Activated CD4-positive, CD25-positive, alpha-beta regulatory T cell treated with anti-CD3 and anti-CD28 coated beads, Interleukin-2, amount 50 U/mL, for 72 hours (primary cell): ENCODE data around the gene ARHGEF6.

Experiments used
- DNase-seq: peaks from one replicate; pipeline ENCODE4 v3.0.0; 2021

The ARHGEF6 gene

GRCh38 chrX:136745215-136746173 is 35.2 kb downstream of the ARHGEF6 start:
- no peak for DNase-seq

- no peak for DNase-seq
Measured at GRCh38 chrX:136742721-136743379, 37.9 kb downstream of the ARHGEF6 start.

DNA sequence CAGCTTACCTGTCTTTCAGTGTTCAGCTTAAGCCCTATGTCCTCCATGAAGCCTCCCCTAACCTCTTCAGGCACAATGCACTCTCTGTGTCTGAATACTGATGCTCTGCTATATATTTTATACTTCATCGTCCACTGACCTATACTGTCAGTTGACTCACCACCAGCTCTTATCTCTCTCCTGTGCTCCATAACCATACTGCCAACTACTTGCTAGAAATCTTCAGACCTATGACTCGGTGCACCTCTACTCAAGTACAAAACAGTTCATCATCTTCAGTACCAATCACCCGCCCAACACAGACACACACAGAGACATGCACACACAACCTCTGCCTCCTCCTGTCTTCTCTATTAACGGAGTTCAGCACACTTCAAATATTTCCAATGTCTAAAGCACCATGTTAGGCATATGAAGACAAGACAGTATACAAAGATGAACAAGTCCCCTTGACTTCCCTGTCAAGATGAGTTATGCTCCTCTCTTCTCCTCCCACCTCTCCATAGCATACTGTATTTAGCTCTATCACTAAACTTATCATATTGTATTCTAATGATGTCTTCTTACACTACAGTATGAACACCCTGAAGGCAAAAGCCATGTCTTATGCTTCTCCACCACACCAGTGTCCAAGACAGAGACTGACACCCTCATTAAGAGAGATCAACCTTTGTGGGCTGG is 42.5 kb downstream of the ARHGEF6 start:
- no peak for DNase-seq

DNA sequence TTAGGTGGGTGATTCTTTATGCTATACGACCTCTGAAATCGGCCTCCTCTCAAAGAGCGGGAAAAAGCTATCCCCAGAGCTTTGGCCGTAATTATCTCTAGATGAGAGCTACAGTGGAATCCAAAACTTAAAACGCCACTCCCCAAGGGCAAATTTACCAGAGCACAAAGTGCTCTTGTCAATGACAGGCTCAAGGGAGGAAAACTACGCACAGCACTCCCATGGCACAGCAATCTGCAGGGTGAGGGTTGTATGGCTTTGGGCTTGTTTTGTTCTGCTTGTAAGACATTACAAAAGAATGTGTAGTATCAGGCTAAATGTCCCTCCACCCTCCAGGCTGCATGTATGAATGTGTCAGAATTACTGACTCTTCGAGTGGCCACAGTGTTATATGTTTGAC is 44.0 kb downstream of the ARHGEF6 start:
- DNase-seq: no peak

GRCh38 chrX:136735601-136736000 is 45.1 kb downstream of the ARHGEF6 start:
- DNase-seq: no peak

DNA sequence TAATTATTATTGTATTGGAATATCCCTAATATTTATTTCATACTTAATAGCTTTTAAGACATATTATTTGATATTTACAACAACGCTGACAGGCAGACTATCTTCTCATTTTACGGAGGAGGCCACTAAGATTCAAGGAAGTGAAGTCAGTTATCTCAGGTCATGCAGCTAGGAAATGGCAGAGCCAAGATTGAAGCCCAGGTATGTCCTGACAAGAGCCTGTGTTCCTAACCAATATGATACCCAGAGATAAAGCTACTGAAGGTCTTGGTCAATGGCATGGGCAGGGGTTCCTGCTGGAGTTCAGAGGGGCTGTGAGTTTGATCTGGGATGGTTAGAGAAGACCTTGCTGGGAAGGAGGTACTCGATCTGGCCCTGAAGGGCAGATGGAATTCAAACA is 47.1 kb downstream of the ARHGEF6 start:
- DNase-seq: no peak

DNA sequence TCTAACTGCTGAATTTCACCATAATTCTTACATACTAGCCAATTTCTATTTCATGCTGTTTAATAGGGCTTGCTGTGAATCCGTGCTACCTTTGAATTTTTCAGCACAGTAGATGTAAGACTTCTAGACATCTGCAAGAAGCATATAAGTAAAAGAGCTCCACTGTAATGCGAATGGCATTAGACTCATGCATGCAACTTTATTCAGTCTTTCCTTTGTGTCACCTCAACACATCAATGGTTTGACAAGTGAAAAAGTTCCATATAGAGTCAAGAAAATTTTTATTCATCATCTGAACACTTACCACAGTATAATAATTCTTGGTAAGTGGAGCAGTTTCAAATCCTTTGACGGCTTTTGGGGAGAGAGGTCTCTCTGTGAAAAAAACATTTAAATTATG is 48.9 kb downstream of the ARHGEF6 start:
- no peak for DNase-seq

DNA sequence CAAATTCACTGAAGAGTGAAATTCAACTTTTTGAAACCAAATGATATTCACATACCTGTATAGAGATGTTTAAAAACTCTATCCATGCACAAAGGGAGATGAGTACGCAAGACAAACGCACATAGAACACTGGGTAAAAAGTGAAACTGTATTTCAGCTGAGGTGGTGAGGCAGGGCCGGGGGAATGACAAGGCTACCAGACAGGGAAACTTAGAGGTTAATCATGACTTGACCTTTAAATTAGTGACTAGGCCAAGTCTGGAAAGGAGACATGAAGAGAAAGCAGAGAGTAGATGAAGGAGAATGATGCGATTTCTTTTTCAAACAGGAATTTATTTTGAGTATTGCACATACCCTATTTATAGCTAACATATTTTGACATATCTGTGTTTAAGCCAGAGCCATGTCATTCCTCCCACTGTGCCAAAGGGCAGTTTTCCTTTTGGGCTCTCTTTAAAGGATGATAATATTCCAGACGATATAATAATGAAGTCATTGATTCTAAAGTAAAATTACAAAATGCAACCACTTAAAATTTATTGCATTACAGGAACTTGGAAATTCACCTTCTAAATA is 49.4 kb downstream of the ARHGEF6 start:
- no peak for DNase-seq

GRCh38 chrX:136728393-136728792 is 52.3 kb downstream of the ARHGEF6 start:
- DNase-seq: no peak

DNA sequence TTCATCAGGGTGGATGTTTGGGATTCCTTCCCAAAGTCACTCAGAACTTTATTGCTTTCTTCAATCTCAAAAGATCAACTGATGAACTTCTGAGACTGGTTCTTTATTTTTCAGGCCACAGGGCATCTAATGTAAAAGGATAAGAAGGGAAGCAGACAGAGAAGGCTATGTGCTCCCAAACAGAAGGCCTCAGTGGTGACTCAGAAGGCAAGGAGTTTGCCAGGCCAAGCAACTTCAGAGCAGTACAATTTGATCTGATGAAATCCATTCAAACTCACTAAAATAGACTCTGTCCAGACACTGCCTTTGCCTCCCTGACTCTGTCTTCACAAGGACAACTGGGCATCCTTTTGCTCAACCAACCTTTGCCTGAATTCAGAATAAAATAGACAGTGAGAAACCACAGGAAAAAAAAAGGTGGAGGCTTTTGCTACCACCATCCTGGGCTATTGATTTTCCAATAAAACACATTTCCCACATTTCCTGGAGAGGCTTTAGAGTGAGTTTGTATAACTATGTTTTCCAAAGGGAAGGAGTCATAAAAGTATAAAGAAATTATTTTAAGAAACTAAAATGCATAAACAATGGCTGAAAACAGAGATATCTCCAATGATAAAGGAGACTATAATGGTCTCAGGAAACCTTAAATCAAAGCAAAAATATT is 55.2 kb downstream of the ARHGEF6 start:
- no peak for DNase-seq

GRCh38 chrX:136718091-136718490 is 62.6 kb downstream of the ARHGEF6 start:
- DNase-seq: no peak

GRCh38 chrX:136714626-136715599 is 65.8 kb downstream of the ARHGEF6 start:
- DNase-seq: no peak

DNA sequence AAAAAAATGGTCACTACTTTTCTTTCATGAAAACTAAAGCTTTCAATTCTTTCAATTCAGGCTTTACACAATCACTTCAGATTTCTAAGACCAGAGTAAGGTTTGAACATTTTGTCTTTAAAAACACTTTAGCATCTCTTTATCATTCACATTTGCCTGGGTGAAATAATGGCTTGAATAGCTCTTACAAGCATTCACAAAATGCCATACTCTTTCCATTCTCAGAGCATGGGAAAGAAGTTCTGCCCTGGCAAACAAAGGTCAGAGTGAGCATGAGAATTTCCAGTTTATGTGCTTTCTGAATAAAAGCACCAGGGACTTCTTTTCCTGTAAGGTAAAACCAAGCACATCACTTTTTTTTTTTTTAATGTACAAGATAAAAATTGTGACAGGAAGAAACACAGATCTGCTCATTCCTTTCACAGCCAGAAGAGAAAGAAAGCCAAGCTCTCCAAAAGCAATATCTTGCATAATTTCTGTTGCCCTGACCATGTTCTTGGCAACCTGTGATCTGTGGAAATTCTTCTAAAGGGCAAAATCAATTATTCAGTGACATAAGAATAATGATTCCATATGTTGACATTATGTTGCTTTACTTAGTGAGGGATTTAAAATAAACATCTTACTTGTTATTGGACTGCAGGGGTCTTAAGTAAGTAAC is 68.0 kb downstream of the ARHGEF6 start:
- no peak for DNase-seq

DNA sequence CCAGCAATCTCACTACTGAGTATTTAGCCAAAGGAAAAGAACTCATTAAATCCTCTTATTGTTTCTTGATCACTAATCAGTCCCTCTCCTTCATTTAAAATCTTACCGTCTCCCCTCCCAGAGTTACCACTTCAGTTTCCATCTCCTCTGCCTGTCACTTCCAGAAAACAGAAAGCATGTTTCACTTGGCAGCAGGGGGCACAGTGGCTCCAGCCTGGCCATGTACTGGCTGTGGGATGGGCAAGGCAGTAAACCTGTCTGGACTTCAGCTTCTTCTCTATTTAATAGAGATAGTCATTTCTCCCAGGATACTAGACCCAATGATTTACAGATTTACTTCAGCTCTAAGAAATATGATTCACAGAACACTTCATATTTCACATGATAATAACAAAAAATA is 69.6 kb downstream of the ARHGEF6 start:
- no peak for DNase-seq

DNA sequence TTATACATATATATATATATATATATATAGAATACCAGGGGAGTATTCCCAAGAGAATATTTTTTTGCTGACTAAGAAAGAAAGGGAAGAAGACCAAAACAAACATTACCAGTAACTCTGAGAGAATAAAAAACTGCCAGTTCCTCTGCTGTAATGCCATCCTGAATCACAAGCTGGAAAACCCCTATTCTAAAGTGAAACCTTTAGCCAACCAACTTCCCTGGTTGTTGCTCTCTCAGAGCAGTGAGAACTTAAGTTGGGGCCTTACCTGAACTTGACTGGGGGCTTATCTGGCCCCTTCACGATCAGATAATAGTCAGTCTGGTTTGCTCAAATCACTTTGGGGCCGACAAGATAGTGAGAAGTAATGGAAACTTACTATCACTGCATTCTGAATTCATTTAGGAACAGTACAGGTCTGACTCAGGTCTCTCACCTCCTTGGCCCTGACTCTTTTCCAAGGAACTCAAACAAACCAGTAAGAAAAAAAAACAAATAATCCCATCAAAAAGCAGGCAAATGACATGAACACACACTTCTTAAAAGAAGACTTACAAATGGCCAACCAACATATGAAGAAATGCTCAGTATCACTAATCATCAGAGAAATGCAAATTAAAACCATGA is 70.3 kb downstream of the ARHGEF6 start:
- DNase-seq: no peak

- DNase-seq: no peak
Measured at GRCh38 chrX:136708348-136708747, 72.4 kb downstream of the ARHGEF6 start.

GRCh38 chrX:136697156-136697555 is 83.6 kb downstream of the ARHGEF6 start:
- no peak for DNase-seq

- no peak for DNase-seq
Measured at GRCh38 chrX:136694431-136695087, 86.2 kb downstream of the ARHGEF6 start.

GRCh38 chrX:136692271-136692670 is 88.5 kb downstream of the ARHGEF6 start:
- no peak for DNase-seq
